Neural cell (in vitro differentiated cells): ENCODE results near the gene RMC1.

Source experiments
- EP300 ChIP-seq: fragments of 450-650 bp; conservative IDR thresholded peaks from 2 replicates; pipeline ENCODE4 v1.6.1; 2014; ENCODE audit warnings: antibody characterized with exemption, mild to moderate bottlenecking, moderate library complexity; ENCODE audit not compliant: poor library complexity, severe bottlenecking
- EZH2 ChIP-seq: fragments of 200-600, 300-800 bp; shearing (Covaris generic), sonication (generic); IDR thresholded peaks from 2 replicates; pipeline ENCODE4 v1.6.1; 2014; ENCODE audit warnings: antibody characterized with exemption, low read length, borderline replicate concordance, mild to moderate bottlenecking; ENCODE audit not compliant: insufficient read depth, poor library complexity, severe bottlenecking
- POLR2AphosphoS5 ChIP-seq: IDR thresholded peaks from 2 replicates; pipeline ENCODE4 v1.6.1; 2012
- RAD21 ChIP-seq: fragments of 450-650 bp; conservative IDR thresholded peaks from 2 replicates; pipeline ENCODE4 v1.6.1; 2014; ENCODE audit warnings: antibody characterized with exemption, mild to moderate bottlenecking, moderate library complexity
- TF ChIP-seq, protein P1 (sequence below): fragments of 450-650 bp; IDR thresholded peaks from 2 replicates; pipeline ENCODE4 v1.5.1; 2014; ENCODE audit warnings: antibody characterized with exemption, mild to moderate bottlenecking, moderate library complexity; ENCODE audit not compliant: poor library complexity, severe bottlenecking

DNA sequence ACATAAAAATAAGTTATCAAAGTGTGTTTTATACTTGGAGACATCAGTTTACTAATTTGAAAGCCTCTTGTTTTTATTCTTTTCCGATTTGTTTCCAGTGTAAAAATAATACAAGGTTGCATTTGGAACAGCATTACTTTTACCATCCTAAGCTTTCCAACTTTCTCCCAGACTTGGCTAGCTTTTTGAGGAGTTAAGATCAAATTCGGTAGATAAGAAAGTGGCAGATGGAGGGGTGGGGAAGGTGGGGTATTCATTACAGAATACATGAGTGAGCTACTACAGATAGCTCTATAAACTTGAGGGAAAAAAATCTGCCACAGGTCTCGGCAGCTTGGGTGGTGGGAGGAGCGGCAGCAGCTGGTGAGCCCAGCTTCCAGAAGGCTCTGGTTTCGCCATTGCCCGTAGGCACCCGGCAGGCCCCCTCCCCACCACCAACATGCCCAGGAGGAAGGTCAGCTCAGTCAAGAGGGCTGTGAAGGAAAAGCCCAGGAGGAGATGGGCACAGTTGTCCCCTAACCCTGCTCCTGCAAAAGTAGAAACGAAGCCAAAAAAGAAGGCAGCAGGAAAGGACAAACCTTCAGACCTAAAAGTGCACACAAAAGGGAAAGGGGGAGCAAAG lies 18.6 kb upstream of the RMC1 start:
- TF ChIP-seq EP300 (no peak), POLR2AphosphoS5 (no peak), RAD21 (no peak), EZH2 (no peak)
- TF ChIP-seq, protein P1, sequence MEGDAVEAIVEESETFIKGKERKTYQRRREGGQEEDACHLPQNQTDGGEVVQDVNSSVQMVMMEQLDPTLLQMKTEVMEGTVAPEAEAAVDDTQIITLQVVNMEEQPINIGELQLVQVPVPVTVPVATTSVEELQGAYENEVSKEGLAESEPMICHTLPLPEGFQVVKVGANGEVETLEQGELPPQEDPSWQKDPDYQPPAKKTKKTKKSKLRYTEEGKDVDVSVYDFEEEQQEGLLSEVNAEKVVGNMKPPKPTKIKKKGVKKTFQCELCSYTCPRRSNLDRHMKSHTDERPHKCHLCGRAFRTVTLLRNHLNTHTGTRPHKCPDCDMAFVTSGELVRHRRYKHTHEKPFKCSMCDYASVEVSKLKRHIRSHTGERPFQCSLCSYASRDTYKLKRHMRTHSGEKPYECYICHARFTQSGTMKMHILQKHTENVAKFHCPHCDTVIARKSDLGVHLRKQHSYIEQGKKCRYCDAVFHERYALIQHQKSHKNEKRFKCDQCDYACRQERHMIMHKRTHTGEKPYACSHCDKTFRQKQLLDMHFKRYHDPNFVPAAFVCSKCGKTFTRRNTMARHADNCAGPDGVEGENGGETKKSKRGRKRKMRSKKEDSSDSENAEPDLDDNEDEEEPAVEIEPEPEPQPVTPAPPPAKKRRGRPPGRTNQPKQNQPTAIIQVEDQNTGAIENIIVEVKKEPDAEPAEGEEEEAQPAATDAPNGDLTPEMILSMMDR = no peak
